HEK293 (cell line): ENCODE measurements around the gene C6orf136.

ENCODE experiments used
- GLI2 ChIP-seq: fragments of 450-650 bp; formaldehyde crosslinking; IDR thresholded peaks from 2 replicates; pipeline ENCODE4; 2017; ENCODE audit warnings: missing biosample characterization, missing genetic modification characterization, low read depth, borderline replicate concordance
- REST ChIP-seq: fragments of 450-650 bp; formaldehyde crosslinking; IDR thresholded peaks from 2 replicates; pipeline ENCODE4 v1.5.1; 2016; ENCODE audit warnings: missing biosample characterization, missing genetic modification characterization
- ZFP3 ChIP-seq: fragments of 450-650 bp; formaldehyde crosslinking; IDR thresholded peaks from 2 replicates; pipeline ENCODE4 v1.5.1; 2016; ENCODE audit warnings: low read depth, missing biosample characterization, missing genetic modification characterization
- ZNF791 ChIP-seq: fragments of 450-650 bp; formaldehyde crosslinking; IDR thresholded peaks from 2 replicates; pipeline ENCODE4 v1.5.1; 2016; ENCODE audit warnings: missing biosample characterization, missing genetic modification characterization
- TF ChIP-seq, protein P1 (sequence below): fragments of 450-650 bp; formaldehyde crosslinking; IDR thresholded peaks from 2 replicates; pipeline ENCODE4 v1.5.1; 2016; ENCODE audit warnings: missing biosample characterization, missing genetic modification characterization
- TF ChIP-seq, protein P2 (sequence below): fragments of 450-650 bp; formaldehyde crosslinking; IDR thresholded peaks from 2 replicates; pipeline ENCODE4 v1.5.1; 2016; ENCODE audit warnings: missing biosample characterization, missing genetic modification characterization
- TF ChIP-seq, protein P3 (sequence below): fragments of 450-650 bp; formaldehyde crosslinking; IDR thresholded peaks from 2 replicates; pipeline ENCODE4 v1.5.1; 2016; ENCODE audit warnings: missing biosample characterization, missing genetic modification characterization

- TF ChIP-seq, protein P1, sequence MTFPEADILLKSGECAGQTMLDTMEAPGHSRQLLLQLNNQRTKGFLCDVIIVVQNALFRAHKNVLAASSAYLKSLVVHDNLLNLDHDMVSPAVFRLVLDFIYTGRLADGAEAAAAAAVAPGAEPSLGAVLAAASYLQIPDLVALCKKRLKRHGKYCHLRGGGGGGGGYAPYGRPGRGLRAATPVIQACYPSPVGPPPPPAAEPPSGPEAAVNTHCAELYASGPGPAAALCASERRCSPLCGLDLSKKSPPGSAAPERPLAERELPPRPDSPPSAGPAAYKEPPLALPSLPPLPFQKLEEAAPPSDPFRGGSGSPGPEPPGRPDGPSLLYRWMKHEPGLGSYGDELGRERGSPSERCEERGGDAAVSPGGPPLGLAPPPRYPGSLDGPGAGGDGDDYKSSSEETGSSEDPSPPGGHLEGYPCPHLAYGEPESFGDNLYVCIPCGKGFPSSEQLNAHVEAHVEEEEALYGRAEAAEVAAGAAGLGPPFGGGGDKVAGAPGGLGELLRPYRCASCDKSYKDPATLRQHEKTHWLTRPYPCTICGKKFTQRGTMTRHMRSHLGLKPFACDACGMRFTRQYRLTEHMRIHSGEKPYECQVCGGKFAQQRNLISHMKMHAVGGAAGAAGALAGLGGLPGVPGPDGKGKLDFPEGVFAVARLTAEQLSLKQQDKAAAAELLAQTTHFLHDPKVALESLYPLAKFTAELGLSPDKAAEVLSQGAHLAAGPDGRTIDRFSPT (tag by site-specific recombination): no peak
- TF ChIP-seq, protein P2, sequence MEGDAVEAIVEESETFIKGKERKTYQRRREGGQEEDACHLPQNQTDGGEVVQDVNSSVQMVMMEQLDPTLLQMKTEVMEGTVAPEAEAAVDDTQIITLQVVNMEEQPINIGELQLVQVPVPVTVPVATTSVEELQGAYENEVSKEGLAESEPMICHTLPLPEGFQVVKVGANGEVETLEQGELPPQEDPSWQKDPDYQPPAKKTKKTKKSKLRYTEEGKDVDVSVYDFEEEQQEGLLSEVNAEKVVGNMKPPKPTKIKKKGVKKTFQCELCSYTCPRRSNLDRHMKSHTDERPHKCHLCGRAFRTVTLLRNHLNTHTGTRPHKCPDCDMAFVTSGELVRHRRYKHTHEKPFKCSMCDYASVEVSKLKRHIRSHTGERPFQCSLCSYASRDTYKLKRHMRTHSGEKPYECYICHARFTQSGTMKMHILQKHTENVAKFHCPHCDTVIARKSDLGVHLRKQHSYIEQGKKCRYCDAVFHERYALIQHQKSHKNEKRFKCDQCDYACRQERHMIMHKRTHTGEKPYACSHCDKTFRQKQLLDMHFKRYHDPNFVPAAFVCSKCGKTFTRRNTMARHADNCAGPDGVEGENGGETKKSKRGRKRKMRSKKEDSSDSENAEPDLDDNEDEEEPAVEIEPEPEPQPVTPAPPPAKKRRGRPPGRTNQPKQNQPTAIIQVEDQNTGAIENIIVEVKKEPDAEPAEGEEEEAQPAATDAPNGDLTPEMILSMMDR: no peak
- TF ChIP-seq GLI2 (tag by site-specific recombination): no peak
- TF ChIP-seq ZFP3: no peak
- TF ChIP-seq ZNF791 (tag by site-specific recombination): no peak
- TF ChIP-seq, protein P3, sequence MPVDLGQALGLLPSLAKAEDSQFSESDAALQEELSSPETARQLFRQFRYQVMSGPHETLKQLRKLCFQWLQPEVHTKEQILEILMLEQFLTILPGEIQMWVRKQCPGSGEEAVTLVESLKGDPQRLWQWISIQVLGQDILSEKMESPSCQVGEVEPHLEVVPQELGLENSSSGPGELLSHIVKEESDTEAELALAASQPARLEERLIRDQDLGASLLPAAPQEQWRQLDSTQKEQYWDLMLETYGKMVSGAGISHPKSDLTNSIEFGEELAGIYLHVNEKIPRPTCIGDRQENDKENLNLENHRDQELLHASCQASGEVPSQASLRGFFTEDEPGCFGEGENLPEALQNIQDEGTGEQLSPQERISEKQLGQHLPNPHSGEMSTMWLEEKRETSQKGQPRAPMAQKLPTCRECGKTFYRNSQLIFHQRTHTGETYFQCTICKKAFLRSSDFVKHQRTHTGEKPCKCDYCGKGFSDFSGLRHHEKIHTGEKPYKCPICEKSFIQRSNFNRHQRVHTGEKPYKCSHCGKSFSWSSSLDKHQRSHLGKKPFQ (tag by site-specific recombination): no peak
- no peak for TF ChIP-seq REST (tag by site-specific recombination)
These were observed 32.7 kb upstream of the C6orf136 start for GRCh38 chr6:30614044-30614842.
